ENCODE measurements around the gene CCDC57.

CCDC57 gene

GRCh38 chr17:82086941-82087906 lies 125.4 kb downstream of the CCDC57 start:
- Histone ChIP-seq H3K79me2 (ENCODE audit: control insufficient read depth, insufficient read depth, low read length) (peaks cover 15% of the 10 kb centered on the region), H3K79me1 (ENCODE audit: low read length) (peaks cover 18% of the 10 kb centered on the region), H3K27ac (ENCODE audit: low read depth, low read length) (no peak overlapping the region), H4K8ac (ENCODE audit: low read depth, low read length) (no peak overlapping the region), H2BK5ac (ENCODE audit: low read length) (no peak overlapping the region), H3K23ac (ENCODE audit: low read length) (no peak overlapping the region), H2BK120ac (ENCODE audit: low read depth, low read length) (no peak overlapping the region), H3K4me1 (ENCODE audit: control insufficient read depth, low read depth, low read length) (no peaks in the 10 kb centered on the region), H3K36me3 (ENCODE audit: control insufficient read depth, insufficient read depth, low read length) (peaks cover 68% of the 10 kb centered on the region), H2AK5ac (ENCODE audit: low read length) (no peak overlapping the region), H3K4me2 (ENCODE audit: low read length) (no peak overlapping the region), H3K18ac (ENCODE audit: low read length) (no peak overlapping the region), H2BK15ac (replicated peaks; ENCODE audit: low read depth) (no peak overlapping the region), H3K9ac (ENCODE audit: low read length) (no peak overlapping the region), H4K5ac (ENCODE audit: low read length) (no peak overlapping the region), H3K4me3 (ENCODE audit: low read length) (no peak overlapping the region), H3K56ac (ENCODE audit: low read length) (no peak overlapping the region), H3K4ac (ENCODE audit: low read depth, low read length) (no peak overlapping the region), H3K27me3 (ENCODE audit: insufficient read depth, low read length, poor library complexity) (no peaks in the 10 kb centered on the region)
- no CpG with 5 or more reads among the region's 39 CpGs for WGBS (ENCODE audit: extremely low coverage, insufficient coverage, low lambda C conversion rate)
- DNase-seq, result no peak

- Histone ChIP-seq H3K4me2 (ENCODE audit: low read length) (no peak overlapping the region), H2BK5ac (ENCODE audit: low read length) (no peak overlapping the region), H3K36me3 (ENCODE audit: control insufficient read depth, insufficient read depth, low read length) (peaks cover 68% of the 10 kb centered on the region), H3K4me3 (ENCODE audit: low read length) (no peak overlapping the region), H4K8ac (ENCODE audit: low read depth, low read length) (no peak overlapping the region), H3K18ac (ENCODE audit: low read length) (no peak overlapping the region), H4K5ac (ENCODE audit: low read length) (no peak overlapping the region), H3K79me2 (ENCODE audit: control insufficient read depth, insufficient read depth, low read length) (peaks cover 9% of the 10 kb centered on the region), H2AK5ac (ENCODE audit: low read length) (no peak overlapping the region), H3K56ac (ENCODE audit: low read length) (no peak overlapping the region), H3K4me1 (ENCODE audit: control insufficient read depth, low read depth, low read length) (no peaks in the 10 kb centered on the region), H3K23ac (ENCODE audit: low read length) (no peak overlapping the region), H3K79me1 (ENCODE audit: low read length) (peaks cover 14% of the 10 kb centered on the region), H2BK120ac (ENCODE audit: low read depth, low read length) (no peak overlapping the region), H3K27me3 (ENCODE audit: insufficient read depth, low read length, poor library complexity) (no peaks in the 10 kb centered on the region), H3K9ac (ENCODE audit: low read length) (no peak overlapping the region), H3K27ac (ENCODE audit: low read depth, low read length) (no peak overlapping the region), H3K4ac (ENCODE audit: low read depth, low read length) (no peak overlapping the region), H2BK15ac (replicated peaks; ENCODE audit: low read depth) (no peak overlapping the region)
- no CpG with 5 or more reads among the region's 25 CpGs for WGBS (ENCODE audit: extremely low coverage, insufficient coverage, low lambda C conversion rate)
- no peak for DNase-seq
These were observed 126.5 kb downstream of the CCDC57 start for GRCh38 chr17:82085931-82086764.

GRCh38 chr17:82085031-82085861 lies 127.4 kb downstream of the CCDC57 start:
- H2BK120ac ChIP-seq (ENCODE audit: low read depth, low read length), result no peak overlapping the region
- no peak overlapping the region for H3K4me2 ChIP-seq (ENCODE audit: low read length)
- no peak overlapping the region for H3K4me3 ChIP-seq (ENCODE audit: low read length)
- no peaks in the 10 kb centered on the region for H3K27me3 ChIP-seq (ENCODE audit: insufficient read depth, low read length, poor library complexity)
- H3K56ac ChIP-seq (ENCODE audit: low read length), result no peak overlapping the region
- peaks cover 68% of the 10 kb centered on the region for H3K36me3 ChIP-seq (ENCODE audit: control insufficient read depth, insufficient read depth, low read length)
- H4K8ac ChIP-seq (ENCODE audit: low read depth, low read length), result no peak overlapping the region
- no peak overlapping the region for H2BK15ac ChIP-seq (replicated peaks; ENCODE audit: low read depth)
- H3K27ac ChIP-seq (ENCODE audit: low read depth, low read length), result no peak overlapping the region
- peaks cover 5% of the 10 kb centered on the region for H3K79me2 ChIP-seq (ENCODE audit: control insufficient read depth, insufficient read depth, low read length)
- H3K23ac ChIP-seq (ENCODE audit: low read length), result no peak overlapping the region
- peaks cover 9% of the 10 kb centered on the region for H3K79me1 ChIP-seq (ENCODE audit: low read length)
- no peak overlapping the region for H4K5ac ChIP-seq (ENCODE audit: low read length)
- H3K18ac ChIP-seq (ENCODE audit: low read length), result no peak overlapping the region
- H3K9ac ChIP-seq (ENCODE audit: low read length), result no peak overlapping the region
- DNase-seq, result no peak
- H2BK5ac ChIP-seq (ENCODE audit: low read length), result no peak overlapping the region
- no peak overlapping the region for H3K4ac ChIP-seq (ENCODE audit: low read depth, low read length)
- no CpG with 5 or more reads among the region's 49 CpGs for WGBS (ENCODE audit: extremely low coverage, insufficient coverage, low lambda C conversion rate)
- no peak overlapping the region for H2AK5ac ChIP-seq (ENCODE audit: low read length)
- H3K4me1 ChIP-seq (ENCODE audit: control insufficient read depth, low read depth, low read length), result no peaks in the 10 kb centered on the region

DNA sequence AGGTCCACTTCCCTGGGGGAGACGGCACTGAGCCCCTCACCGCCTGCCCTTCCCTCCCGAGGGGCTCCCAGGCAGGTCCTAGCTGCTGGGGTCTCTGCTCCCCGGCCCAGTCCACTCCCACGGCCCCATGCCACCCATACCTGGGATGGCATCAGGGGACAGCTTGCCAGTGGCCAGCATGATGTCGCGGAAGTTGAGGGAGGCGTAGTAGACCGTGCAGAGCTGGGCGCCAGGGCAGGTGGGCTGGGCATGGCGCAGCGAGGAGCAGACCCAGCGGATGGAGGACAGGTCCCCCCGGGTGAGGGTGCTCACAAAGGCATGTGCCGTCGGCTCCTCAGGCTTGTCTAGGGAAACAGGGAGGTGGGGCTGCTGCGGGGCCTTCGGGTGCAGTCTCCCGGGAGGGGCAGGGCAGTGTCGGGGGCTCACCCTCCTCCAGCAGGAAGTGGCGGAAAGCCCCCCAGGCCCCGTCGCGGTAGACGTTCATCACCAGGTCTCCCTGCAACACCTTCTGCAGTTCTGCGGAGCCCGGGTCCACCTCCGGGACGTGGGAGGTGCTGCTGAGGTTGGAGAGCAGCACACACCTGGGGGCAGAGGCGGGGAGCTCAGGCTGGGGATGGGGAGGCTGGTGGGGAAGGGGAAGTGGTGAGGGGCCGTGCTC lies 128.1 kb downstream of the CCDC57 start:
- H2AK5ac ChIP-seq (ENCODE audit: low read length), result no peak overlapping the region
- H4K5ac ChIP-seq (ENCODE audit: low read length), result no peak overlapping the region
- H3K36me3 ChIP-seq (ENCODE audit: control insufficient read depth, insufficient read depth, low read length), result peaks cover 67% of the 10 kb centered on the region
- no CpG with 5 or more reads among the region's 31 CpGs for WGBS (ENCODE audit: extremely low coverage, insufficient coverage, low lambda C conversion rate)
- no peak overlapping the region for H2BK5ac ChIP-seq (ENCODE audit: low read length)
- no peak overlapping the region for H3K27ac ChIP-seq (ENCODE audit: low read depth, low read length)
- H3K23ac ChIP-seq (ENCODE audit: low read length), result no peak overlapping the region
- no peak overlapping the region for H3K56ac ChIP-seq (ENCODE audit: low read length)
- no peak overlapping the region for H2BK15ac ChIP-seq (replicated peaks; ENCODE audit: low read depth)
- H3K18ac ChIP-seq (ENCODE audit: low read length), result no peak overlapping the region
- peaks cover 2% of the 10 kb centered on the region for H3K79me2 ChIP-seq (ENCODE audit: control insufficient read depth, insufficient read depth, low read length)
- H3K79me1 ChIP-seq (ENCODE audit: low read length), result peaks cover 9% of the 10 kb centered on the region
- no peak overlapping the region for H2BK120ac ChIP-seq (ENCODE audit: low read depth, low read length)
- no peaks in the 10 kb centered on the region for H3K4me1 ChIP-seq (ENCODE audit: control insufficient read depth, low read depth, low read length)
- H3K4ac ChIP-seq (ENCODE audit: low read depth, low read length), result no peak overlapping the region
- H3K4me2 ChIP-seq (ENCODE audit: low read length), result no peak overlapping the region
- H4K8ac ChIP-seq (ENCODE audit: low read depth, low read length), result no peak overlapping the region
- H3K9ac ChIP-seq (ENCODE audit: low read length), result no peak overlapping the region
- no peaks in the 10 kb centered on the region for H3K27me3 ChIP-seq (ENCODE audit: insufficient read depth, low read length, poor library complexity)
- no peak overlapping the region for H3K4me3 ChIP-seq (ENCODE audit: low read length)
- no peak for DNase-seq

Data from mesendoderm (in vitro differentiated cells).